NCI-H1694 treated with DMSO at 0.1 percent for 48 hours (cell line): Measurements from ENCODE around the gene ARHGAP9.
"Not testable (repeated sequence)": the region's sequence is repeated elsewhere in the genome, so short reads cannot be mapped to it uniquely, and the experiment has no call there.

Source experiments
- DNase-seq: peaks from one replicate; lab custom pipeline; 2025; lab: John Stamatoyannopoulos, UW

Gene ARHGAP9

DNA sequence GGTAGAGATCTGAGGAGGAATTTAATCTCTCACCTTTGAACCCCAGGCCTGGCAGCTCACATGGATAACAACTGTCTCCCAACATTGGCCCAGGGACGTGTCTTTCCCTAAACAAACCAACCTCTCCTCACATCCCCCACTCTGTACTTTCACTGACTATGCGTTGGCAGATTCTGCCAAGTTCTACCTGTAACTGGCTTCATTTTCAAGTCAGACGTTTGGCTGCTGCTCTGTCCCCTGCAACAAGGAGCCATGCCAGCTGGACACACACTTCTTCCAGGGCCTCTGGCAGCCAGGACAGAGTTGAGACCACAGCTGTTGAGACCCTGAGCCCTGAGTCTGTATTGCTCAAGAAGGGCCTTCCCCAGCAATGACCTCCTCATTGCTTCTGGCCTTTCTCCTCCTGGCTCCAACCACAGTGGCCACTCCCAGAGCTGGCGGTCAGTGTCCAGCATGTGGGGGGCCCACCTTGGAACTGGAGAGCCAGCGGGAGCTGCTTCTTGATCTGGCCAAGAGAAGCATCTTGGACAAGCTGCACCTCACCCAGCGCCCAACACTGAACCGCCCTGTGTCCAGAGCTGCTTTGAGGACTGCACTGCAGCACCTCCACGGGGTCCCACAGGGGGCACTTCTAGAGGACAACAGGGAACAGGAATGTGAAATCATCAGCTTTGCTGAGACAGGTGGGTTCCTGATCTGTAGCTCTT, 45.0 kb downstream of the ARHGAP9 start, which contains the start of gene INHBC:
TSS of gene INHBC (plus strand) at position 268 of the 707 bp plus-strand sequence. CDS start at position 371, 103 bp downstream.
- DNase-seq: no peak

DNA sequence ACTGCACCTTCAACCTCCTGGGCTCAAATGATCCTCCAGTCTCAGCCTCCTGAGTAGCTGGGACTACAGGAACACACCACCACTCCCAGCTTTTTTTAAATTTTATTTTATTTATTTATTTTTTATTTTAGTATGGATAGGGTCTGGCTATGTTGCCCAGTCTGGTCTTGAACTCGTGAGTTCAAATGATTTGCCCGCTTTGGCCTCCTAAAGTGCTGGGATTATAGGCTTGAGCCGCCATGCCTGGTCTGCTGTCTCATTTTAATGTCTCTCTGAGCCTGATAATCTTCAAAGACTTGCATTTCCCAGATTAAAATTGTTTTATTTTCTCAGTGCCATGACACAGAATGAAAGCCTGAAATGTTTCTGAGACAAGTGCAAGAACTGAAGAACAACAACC, 46.3 kb downstream of the ARHGAP9 start:
- no peak for DNase-seq

DNA sequence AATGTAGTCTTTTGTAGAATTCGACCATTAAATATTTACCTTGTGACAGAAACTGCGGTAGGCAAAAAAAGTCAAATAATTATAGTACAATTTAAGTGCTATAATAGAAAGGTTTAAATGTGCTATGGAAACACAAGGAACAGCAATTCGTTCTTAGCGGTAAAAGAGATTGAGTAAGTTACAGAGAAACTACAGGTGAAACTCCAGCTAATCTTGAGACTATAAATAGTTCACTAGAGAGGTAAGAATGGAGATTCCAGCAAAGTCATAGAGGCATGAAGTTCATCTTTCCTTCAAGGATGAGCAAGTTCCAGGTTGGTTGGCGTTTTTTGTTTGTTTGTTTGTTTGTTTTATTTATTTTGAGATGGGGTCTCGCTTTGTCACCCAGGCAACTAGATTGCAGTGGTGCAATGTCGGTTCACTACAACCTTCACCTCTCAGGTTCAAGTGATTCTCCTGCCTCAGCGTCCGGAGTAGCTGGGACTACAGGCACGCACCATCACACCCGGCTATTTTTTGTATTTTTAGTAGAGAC, 47.9 kb downstream of the ARHGAP9 start:
- no peak for DNase-seq

DNA sequence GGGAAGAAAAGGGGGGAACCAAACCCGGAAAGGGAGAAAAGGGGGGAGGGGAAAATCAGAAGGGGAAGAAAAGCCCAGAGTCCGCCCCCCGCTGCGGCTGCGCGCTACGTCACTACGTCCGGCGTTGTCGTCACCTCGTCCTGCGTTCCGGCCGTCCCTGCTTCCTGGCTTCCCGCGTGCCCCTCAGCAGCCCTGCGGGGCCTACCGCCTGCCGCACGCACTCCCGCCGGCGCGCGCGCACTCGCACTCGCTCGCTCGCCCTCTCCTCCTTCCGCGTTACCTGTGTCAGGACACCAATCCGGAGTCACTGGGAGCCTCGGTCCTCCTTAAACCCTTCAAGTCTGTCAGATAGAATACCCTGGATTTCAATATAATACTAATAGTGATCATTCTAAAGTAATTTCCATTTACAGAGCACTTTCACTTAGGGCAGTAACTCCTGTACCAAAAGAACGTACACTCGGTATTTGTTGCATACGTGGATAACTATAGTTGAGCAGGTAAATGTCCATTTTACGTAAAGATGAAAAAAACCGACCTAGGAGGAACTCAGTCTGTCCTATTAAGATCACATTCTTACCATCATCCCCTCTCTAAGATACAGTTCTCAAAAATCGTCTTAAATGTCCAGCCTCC, 48.6 kb downstream of the ARHGAP9 start, which contains the start of gene R3HDM2:
TSS of gene R3HDM2 (minus strand) at position 113 of the 636 bp plus-strand sequence. CDS start 120,615 bp downstream, outside the sequence.
- peak; percentile 85 for DNase-seq

DNA sequence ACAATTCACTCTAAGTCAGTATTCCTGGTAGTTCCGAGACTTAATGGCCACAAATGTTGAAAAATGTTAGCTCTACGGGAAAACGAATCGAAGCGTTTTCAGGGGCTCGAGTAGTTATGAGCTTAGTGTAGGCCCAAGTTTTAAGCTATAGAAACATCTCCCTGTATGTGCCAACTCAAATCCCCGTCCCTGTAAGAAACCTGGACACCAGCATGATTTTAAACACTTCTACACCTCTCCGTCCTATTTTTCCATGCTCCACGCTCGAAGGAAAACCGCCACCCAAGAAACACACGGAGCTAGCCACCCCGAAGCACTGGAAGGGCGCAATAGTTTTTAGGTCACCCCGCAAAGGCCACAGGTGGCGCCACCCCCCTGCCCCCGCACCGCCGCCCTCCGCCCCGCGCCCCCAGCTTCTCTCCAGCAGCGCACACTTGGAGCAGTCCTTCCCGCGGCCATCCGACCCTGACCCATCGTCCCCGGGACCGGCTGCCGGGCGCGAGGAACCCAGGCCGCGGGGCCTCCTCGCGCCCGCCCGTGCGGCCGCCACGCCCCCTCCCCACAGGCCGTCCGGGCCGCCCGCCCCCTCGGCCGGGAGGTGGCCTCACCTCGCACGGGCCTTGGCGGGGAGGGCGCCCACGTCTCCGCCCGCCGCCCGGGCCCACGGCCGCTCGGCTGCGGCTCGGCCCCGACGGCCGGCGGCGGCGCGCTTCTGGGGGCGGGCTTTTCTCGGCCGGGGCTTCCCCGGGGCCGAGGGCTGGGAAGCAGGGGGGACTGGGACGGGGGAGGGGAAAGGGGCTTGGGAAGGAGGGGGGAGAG, 49.3 kb downstream of the ARHGAP9 start:
- DNase-seq: no peak

DNA sequence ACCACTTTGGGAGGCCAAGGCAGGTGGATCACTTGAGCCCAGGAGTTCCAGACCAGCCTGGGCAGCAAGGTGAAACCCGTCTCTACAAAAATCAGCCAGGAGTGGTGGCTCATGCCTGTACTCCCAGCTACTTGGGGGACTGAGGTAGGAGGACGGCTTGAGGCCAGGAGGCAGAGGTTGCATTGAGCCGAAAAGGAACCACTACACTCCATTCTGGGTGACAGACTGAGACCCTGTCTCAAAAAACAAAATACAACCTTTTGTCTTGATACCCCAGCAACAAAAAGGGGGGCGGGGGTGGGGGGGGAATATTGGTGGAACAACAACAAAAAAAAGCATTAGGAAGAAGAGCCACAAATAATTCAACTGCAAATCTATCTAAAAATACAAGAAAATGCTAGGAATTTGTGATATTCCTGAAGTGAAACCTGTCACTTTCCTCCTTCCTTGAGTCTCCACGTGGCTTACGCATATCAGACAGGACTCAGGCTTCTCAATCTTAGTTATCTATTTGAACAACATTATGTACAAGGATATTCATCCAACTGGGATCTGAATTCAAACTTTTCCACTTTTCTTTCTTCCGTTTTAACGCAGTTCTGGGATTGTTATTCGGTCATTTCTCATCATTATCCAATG, 50.1 kb downstream of the ARHGAP9 start:
- DNase-seq: no peak

DNA sequence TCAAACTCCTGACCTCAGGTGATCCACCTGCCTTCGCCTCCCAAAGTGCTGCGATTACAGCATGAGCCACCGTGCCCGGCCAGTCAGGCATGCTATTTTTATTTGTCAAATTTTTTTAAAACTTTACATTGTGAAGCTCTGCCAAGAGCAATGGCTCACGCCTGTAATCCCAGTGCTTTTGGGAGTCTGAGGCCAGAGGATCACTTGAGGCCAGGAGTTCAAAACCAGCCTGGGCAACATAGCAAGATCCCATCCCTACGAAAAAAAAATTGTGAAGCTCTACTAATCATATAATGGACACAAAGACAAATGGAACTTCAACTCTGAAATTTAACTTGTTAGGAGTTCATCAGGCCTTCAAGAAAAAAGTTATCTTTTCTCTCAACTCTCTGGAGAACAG, 50.7 kb downstream of the ARHGAP9 start:
- no peak for DNase-seq

DNA sequence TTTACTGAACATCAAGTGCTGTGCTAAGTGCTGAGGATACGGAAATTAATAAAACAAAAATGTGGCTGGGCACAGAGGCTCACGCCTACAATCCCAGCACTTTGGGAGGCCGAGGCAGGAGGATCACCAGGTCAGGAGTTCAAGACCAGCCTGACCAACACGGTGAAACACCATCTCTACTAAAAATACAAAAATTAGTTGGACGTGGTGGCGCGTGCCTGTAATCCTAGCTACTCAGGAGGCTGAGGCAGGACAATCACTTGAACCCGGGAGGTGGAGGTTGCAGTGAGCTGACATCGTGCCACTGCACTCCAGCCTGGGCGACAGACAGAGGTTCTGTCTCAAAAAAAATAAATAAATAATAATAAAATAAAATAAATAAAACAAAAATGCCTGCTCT, 52.7 kb downstream of the ARHGAP9 start:
- not testable (repeated sequence) for DNase-seq
